SK-N-MC (cell line): ENCODE results near the gene CNTN6.

ENCODE experiments used
- DNase-seq: peaks from one replicate; pipeline ENCODE4 v3.0.0-alpha.2; 2011; ENCODE audit warnings: low read depth, low spot score
- H3K27ac ChIP-seq: fragments of 200-600 bp; sonication (generic); 2 replicates; pipeline ENCODE4 v1.5.1; 2016; ENCODE audit warnings: mixed run types
- H3K36me3 ChIP-seq: fragments of 200-600 bp; sonication (generic); 2 replicates; pipeline ENCODE4 v1.6.1; 2017; ENCODE audit warnings: antibody characterized with exemption, low read length, mixed read lengths; ENCODE audit not compliant: insufficient read depth
- H3K4me3 ChIP-seq: fragments of 200-600 bp; sonication (generic); 2 replicates; pipeline ENCODE4 v1.5.1; 2016
- H3K9ac ChIP-seq: fragments of 200-600 bp; sonication (generic); 2 replicates; pipeline ENCODE4 v1.8.0; 2017; ENCODE audit warnings: mixed run types, mixed read lengths; ENCODE audit not compliant: insufficient read length
- H3K9me3 ChIP-seq: fragments of 200-600 bp; sonication (generic); 2 replicates; pipeline ENCODE4 v1.6.1; 2017; ENCODE audit warnings: low read depth, mild to moderate bottlenecking, antibody characterized with exemption, low read length, moderate library complexity, mixed read lengths
- EZH2 ChIP-seq: fragments of 200-600 bp; sonication (generic); IDR thresholded peaks from one replicate; pipeline ENCODE4 v1.6.1; 2017; ENCODE audit warnings: antibody characterized with exemption
- FOXP2 ChIP-seq: optimal IDR thresholded peaks from 2 replicates; pipeline ENCODE3; 2011; ENCODE audit warnings: mild to moderate bottlenecking, moderate library complexity; ENCODE audit not compliant: insufficient read depth; ENCODE audit errors: extremely low read length, control extremely low read depth
- POLR2AphosphoS5 ChIP-seq: IDR thresholded peaks from 2 replicates; pipeline ENCODE4 v1.6.1; 2012; ENCODE audit warnings: mild to moderate bottlenecking, low read depth, low read length, borderline replicate concordance

Gene CNTN6

DNA sequence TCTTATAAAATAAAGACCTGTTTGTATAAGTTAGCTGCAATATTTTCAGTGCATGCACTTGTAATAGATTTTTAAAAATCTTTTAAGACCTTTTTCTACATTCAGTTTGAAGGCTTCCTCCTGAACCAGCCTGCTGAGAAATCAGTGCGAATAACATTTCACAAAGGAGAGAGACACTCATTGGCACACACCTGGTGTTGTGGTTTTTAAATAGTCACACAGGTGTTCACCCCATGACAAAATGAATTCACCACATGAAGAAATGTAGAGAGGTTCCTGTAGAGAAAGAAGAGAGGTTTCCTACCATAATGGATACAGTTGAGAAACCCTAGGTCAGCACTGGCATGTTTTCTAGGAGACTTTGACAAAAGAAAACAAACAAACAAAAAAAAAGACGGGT lies 237.3 kb downstream of the CNTN6 start:
- no peaks in the 10 kb centered on the region for H3K9me3 ChIP-seq
- no peak for DNase-seq

DNA sequence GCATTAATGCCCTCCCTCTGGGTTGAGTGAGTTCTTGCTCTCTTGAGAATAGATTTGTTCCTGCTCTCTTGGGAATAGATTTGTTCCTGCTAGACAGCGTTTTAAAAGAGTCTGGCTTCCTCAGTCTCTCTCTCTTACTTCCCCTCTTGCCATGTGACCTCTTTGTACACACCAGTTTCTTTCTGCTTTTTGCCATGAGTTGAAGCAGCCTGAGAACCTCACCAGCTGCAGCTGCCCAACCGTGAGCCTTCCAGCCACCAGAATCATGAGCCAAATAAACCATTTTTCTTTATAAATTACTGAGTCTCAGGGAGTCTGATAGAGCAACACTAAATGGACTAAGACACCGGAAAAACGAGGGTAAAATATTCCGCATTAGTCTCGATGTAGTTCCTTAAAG lies 253.6 kb downstream of the CNTN6 start:
- no peak for DNase-seq

More for the DNA sequence above, 237.3 kb downstream of the CNTN6 start:
- Histone ChIP-seq H3K4me3 (no peak overlapping the region), H3K27ac (no peak overlapping the region), H3K36me3 (no peaks in the 10 kb centered on the region), H3K9ac (no peak overlapping the region)
- no peak for TF ChIP-seq POLR2AphosphoS5
- no peak for TF ChIP-seq FOXP2
- no peak for TF ChIP-seq EZH2

DNA sequence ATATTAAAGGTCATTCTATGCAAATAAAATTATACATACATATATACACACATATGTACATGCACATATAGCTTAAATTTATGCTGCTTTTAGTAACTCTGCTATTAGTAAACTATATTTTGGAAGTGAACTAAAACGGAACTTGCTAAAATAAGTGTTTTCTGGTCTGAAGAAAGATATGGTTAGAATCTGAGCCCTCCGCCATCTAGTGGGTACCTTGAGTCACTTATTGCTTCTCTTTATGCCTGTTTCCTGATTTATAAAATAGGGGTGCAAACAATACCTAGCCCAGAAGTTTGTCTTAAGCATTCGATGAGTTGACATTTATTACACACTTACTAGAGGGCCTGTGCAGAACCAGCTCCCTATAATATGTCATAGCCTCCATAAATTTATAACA lies 255.7 kb downstream of the CNTN6 start:
- TF ChIP-seq FOXP2 (no peak), POLR2AphosphoS5 (no peak), EZH2 (no peak)
- H3K4me3 ChIP-seq, result no peak overlapping the region
- no peak for DNase-seq
- no peaks in the 10 kb centered on the region for H3K9me3 ChIP-seq
- no peak overlapping the region for H3K27ac ChIP-seq
- H3K9ac ChIP-seq, result no peak overlapping the region
- H3K36me3 ChIP-seq, result no peaks in the 10 kb centered on the region

More for the DNA sequence above, 253.6 kb downstream of the CNTN6 start:
- no peak overlapping the region for H3K9ac ChIP-seq
- no peak overlapping the region for H3K4me3 ChIP-seq
- H3K9me3 ChIP-seq, result no peaks in the 10 kb centered on the region
- no peak for TF ChIP-seq FOXP2
- TF ChIP-seq EZH2, result no peak
- TF ChIP-seq POLR2AphosphoS5, result no peak
- H3K27ac ChIP-seq, result no peak overlapping the region
- no peaks in the 10 kb centered on the region for H3K36me3 ChIP-seq

DNA sequence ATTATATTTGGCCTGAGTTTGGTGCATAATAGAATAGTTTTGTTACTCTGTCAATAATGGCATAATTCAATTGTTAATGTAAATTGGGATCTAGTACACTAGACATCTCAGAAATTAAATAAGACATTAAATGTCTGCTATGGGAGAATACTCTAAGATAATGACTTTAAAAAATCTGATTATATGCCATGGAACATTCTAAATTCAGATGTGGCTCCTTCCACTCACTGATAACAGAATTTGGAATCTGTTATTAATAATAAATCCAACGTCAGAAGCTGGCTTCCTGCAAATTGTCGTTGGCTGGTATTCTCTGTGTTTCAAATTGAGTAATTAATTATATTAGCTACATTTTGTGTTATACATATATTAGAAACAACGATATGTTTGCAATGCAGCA lies 258.1 kb downstream of the CNTN6 start:
- Histone ChIP-seq H3K27ac (no peak overlapping the region), H3K9me3 (no peaks in the 10 kb centered on the region), H3K9ac (no peak overlapping the region), H3K4me3 (no peak overlapping the region), H3K36me3 (no peaks in the 10 kb centered on the region)
- TF ChIP-seq POLR2AphosphoS5 (no peak), EZH2 (no peak), FOXP2 (no peak)
- DNase-seq, result no peak

DNA sequence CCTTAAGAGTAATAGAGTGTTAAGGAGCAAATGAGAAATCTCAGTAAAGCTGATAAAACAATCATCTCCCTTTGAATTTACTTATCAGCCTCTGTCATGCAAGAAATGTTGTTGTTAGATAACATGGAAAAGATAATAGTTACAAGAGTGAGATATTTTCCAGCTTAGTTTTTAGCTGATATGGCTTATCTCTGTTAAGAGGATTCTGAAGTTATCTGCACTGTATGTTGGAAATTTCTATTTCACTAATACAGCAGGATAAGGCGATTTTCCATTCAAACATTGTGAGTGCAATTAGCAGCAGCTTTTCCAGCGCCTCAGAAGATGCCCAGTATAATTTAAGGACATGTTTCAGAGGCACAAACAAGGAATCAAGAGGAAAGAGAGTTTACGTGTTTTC lies 262.9 kb downstream of the CNTN6 start:
- TF ChIP-seq POLR2AphosphoS5 (no peak), EZH2 (no peak), FOXP2 (no peak)
- DNase-seq, result no peak
- no peaks in the 10 kb centered on the region for H3K9me3 ChIP-seq
- H3K4me3 ChIP-seq, result no peak overlapping the region
- no peaks in the 10 kb centered on the region for H3K36me3 ChIP-seq
- H3K9ac ChIP-seq, result no peak overlapping the region
- no peak overlapping the region for H3K27ac ChIP-seq

DNA sequence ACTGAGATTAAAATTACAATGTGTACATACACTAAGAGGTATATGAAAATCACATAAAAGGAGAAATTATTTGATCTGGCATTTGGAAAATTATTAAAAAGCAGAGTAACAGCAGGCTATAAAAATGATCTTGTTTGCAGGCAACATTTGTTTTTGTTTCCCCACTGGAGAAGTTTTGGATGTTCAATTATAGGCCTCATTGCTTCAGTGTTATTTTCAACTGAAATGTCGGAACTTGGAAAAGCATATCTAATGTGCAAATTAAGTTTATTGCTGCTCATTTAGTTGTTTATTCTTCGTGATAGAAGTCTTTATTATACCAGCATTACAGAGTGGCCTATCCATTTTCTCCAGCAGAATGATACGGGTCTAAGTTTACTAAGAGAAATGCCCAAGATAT lies 263.3 kb downstream of the CNTN6 start:
- TF ChIP-seq EZH2 (no peak), POLR2AphosphoS5 (no peak), FOXP2 (no peak)
- no peak overlapping the region for H3K27ac ChIP-seq
- H3K4me3 ChIP-seq, result no peak overlapping the region
- no peak overlapping the region for H3K9ac ChIP-seq
- H3K36me3 ChIP-seq, result no peaks in the 10 kb centered on the region
- no peak for DNase-seq
- H3K9me3 ChIP-seq, result no peaks in the 10 kb centered on the region

DNA sequence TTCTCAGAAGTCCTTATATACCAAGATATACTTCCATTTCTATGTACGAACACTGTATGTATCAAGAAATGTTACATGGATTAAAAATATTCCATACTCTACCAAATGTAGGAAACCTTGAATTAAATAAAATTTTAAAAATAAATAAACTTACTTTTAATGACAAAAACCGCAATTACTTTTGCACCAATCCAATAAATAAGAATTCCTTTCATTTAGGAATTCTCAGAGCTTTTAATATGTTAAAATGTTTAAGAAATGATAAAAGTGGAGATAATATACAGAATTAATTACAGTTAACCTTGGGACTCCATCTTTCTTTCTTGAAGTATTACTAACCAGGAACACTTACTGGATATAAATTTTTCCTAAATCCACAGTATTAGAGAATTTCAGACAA lies 272.7 kb downstream of the CNTN6 start:
- DNase-seq, result no peak
- H3K36me3 ChIP-seq, result no peaks in the 10 kb centered on the region
- H3K9me3 ChIP-seq, result no peaks in the 10 kb centered on the region
- H3K4me3 ChIP-seq, result no peak overlapping the region
- H3K9ac ChIP-seq, result no peak overlapping the region
- no peak overlapping the region for H3K27ac ChIP-seq
- TF ChIP-seq FOXP2, result no peak
- TF ChIP-seq POLR2AphosphoS5, result no peak
- no peak for TF ChIP-seq EZH2

DNA sequence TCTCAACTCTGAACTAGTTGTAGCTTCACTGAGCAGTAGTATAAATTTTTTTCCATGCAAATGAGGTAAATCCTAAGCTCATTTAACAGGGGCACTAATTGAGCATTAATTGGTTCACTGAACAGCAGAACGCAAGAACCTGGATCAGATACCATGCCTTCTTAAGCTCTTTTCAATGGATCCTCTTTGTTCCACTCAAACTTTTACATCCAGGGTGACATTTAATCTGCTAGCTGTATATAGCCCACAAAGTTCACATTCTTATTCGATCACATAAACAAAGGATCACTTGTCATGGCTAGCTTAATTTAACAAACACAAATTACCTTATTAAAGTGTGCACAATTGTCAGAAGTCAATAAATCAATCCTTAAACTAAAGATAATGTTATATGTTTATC lies 281.6 kb downstream of the CNTN6 start:
- DNase-seq, result no peak
- no peak overlapping the region for H3K9ac ChIP-seq
- no peaks in the 10 kb centered on the region for H3K9me3 ChIP-seq
- no peaks in the 10 kb centered on the region for H3K36me3 ChIP-seq
- H3K4me3 ChIP-seq, result no peak overlapping the region
- no peak overlapping the region for H3K27ac ChIP-seq
- TF ChIP-seq EZH2 (no peak), POLR2AphosphoS5 (no peak), FOXP2 (no peak)

DNA sequence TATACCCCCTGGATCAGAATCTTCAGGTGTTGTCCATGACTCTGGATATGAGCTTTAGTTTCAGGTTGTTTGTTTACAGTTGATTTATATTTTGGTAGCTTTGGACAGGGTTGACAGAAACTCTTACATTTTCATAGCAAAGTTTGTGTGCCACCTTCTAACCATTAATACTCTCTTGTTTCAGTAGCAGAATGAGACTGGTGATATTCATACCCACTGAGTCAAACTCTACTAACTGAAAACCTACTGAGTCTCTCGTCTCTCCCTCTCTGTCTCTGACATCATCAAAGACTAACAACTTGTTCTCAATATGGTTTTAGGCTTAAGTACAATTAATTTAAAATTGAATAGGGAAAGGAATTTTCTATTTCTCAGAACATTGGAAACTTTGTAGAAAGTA lies 282.3 kb downstream of the CNTN6 start:
- H3K36me3 ChIP-seq, result no peaks in the 10 kb centered on the region
- no peak overlapping the region for H3K27ac ChIP-seq
- H3K9me3 ChIP-seq, result no peaks in the 10 kb centered on the region
- TF ChIP-seq POLR2AphosphoS5 (no peak), FOXP2 (no peak), EZH2 (no peak)
- no peak for DNase-seq
- H3K9ac ChIP-seq, result no peak overlapping the region
- no peak overlapping the region for H3K4me3 ChIP-seq
